D341Med (cell line): ENCODE results near the gene ANP32E.
A peak's percentile ranks its signal among the peaks of the same experiment; 100 is the strongest.
"Not testable (repeated sequence)": the region's sequence is repeated elsewhere in the genome, so short reads cannot be mapped to it uniquely, and the experiment has no call there.

Experiments used
- DNase-seq: peaks from one replicate; pipeline ENCODE4 v3.0.0; 2012; ENCODE audit warnings: low spot score

ANP32E gene

DNA sequence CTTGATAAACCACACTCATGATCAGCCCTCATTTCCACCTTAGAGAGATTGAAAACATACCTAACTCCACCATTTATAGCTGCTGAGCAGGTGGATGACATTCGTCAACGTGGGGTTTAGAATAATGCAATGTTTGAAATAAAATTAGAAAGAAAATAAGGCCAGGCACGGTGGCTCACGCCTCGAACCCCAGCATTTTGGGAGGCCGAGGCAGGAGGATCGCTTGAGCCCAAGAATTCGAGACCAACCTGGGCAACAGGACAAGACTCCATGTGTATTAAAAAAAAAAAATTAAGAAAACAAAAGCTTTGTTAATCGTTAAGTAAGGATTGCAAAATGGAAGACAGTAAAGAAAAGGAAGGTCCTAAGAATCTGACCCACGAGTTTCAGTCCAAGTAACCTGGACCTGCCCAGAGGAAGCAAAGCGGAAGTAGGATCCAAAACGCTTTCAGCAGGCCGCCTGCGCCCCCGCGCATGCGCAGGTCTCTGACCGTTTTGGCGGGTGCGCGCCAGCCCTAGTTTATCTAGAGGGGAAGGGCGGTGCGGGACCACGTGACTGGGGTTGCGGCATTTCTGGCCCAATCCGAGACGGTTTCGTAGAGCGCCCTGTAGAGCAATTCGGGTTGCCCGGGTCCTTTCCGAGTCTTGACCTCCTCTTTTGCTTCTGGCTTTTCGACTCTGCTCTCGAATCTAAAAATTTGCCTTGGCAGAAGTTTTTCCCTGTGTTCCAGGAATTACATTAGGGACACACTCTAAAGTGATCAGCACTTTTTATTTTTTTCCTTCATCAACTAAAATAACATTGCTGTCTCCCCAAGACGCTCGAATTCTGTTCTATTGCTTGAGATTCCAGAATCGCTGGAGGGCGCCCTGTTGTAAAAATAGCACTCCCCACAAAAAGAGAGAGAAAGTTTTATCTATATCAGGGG is 22.5 kb downstream of the ANP32E start:
- peak; percentile 99 for DNase-seq

DNA sequence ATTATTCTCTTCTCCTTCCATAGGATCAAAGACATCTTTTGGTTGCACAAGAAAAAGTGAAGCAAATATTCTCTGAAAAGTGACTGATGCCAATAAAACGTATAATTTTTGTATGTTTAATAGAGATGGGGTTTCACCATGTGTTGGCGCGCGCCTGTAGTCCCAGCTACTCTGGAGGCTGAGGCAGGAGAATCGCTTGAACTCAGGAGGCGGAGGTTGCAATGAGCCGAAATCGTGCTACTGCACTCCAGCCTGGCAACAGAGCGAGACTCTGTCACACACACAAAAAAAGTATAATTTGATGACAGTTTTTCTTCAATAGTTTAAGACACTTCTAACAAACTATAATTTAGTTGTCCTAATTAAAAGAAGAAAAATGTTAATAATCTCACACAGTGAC is 23.8 kb downstream of the ANP32E start:
- DNase-seq = no peak

DNA sequence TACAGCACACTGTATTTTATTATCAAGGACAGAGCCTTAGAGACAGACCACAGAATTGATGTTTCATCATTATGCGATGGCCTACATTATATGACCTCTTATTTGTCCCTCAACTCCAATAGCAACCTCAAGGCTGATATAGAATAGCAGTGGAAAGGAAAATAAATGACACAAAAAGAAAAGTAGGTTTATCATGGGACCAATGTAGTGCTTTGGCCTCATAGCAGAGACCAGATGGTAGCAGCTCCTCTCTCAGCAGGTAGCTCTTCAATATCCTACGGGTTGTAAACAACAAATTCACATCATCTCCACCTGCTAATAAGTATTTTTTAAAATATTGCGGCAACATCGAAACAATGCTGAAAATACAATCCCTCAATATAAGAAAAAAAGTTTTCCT is 25.2 kb downstream of the ANP32E start:
- DNase-seq = no peak

DNA sequence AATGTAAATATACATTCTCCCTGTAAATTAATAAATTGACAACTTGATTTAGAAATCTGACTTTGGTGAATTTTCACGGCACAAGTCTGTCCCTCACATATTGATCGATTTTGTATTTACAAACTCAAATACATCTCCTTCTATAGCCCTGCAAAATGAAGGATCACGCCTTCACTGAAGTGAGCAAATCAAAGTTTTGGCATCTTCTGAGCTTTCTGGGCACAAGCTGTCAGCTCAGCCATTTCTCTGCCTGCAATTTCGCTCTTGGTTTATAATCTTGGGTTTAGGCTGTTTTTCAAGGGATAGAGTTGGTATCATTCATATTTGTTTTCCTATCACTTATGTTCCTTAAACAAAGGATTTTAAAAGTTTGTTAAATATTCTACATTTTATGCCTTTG is 25.8 kb downstream of the ANP32E start:
- no peak for DNase-seq

DNA sequence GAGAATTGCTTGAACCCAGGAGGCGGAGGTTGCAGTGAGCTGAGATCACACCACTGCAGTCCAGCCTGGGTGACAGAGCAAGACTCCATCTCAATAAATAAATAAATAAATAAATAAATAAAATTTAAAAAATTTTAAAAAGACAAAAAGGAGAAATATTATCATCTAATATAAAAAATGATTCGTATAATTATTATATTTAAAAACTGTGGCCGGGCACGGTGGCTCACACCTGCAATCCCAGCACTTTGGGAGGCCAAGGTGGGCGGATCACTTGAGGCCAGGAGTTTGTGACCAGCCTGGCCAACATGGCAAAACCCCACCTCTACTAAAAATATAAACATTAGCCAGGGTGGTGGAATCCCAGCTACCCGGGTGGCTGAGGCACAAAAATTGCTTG is 27.5 kb downstream of the ANP32E start:
- DNase-seq = not testable (repeated sequence)

DNA sequence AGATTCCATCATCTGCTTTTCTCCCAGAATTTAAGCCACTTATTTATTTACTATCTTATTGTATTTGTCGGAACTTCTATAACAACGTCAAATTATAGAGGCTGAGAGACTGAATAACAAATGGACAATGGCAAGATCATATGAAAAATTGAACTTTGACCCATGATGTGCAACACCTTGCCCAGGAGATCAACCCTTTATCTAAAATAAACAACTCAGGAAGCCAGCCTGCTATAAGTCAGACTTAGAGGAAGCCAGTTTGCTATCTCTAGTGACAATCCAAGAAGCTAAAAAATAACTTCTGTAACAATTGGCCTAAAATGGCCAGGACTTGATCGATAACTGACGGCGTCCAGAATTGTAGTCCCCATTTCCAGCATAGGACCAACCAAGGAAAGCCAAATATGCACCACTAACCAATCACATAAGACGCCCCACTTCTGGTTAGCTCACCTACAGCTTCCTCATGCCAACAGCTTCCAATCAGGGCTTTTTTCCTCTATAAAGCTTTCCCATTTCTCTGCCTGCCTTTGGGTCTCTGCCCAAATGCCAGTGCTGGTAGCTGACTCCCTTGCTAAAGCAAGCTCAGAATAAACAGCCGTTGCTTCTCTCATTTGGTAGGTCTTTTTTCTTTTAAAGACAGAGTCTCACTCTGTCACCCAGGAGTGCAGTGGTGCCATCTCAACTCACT is 28.5 kb downstream of the ANP32E start:
- no peak for DNase-seq

DNA sequence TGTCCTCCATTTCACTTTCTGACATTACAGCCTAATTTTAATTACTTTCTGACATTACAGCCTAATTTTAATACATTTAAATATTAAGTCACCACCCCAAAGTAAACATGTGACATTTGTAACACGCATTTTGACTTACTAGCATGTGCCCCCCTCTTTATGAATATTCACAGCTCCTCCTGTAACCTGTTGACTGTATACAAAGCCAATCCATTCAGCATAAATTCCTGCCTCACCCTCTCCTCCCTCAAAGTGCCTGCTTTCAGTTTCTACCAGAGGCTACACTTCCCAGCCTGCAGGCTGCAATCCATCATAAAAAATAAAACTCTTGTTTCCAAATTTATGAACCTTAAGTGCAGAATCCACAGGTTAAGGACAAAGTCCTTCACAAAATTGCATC is 39.5 kb downstream of the ANP32E start:
- DNase-seq = no peak

DNA sequence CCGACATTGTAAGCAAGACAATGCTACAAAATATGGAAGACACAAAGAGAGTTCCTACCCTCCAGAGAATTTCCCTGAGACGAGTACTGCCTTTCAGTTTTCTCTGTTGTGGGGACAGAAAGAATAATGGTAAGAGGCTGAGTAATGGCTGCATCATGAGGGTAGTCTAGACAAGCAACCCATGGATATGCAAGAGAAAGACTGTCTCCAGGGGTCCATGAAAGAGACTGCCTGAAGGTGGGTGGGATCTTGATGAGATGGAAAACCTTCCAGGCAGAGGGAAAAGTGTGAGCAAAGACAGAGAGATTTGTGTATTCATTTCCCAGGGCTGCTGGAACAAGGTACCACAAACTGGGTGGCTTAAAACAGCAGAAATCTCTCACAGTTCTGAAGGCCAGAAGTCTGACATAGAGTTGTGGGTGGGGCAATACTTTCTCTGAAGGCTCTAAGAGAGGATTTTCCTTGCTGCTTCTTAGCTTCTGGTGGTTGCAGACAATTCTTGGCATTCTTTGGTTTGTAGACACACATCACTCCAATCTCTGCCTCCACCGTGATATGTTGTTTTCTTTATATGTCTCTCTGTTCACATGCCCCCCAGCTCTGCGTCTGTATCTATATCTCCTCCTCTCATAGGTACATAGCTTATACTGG is 41.4 kb downstream of the ANP32E start:
- no peak for DNase-seq

DNA sequence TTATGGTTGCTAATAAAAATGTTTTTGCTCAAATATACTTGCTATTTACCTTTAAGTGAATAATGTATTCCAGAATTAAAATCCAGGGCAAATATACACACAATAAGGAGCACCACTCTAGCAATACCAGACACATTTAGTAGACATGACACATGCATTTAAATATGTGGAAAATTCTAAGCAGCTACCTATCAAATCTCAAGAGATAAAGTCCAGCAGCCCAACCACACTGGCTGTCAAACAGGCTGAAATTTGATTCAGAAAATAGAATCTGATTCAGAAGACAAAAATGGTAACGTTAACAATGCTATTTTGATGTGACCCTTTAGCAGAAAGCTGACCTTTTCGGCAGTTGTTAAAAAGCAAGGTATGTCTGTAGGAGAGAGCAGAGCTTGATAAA is 43.9 kb downstream of the ANP32E start:
- no peak for DNase-seq

DNA sequence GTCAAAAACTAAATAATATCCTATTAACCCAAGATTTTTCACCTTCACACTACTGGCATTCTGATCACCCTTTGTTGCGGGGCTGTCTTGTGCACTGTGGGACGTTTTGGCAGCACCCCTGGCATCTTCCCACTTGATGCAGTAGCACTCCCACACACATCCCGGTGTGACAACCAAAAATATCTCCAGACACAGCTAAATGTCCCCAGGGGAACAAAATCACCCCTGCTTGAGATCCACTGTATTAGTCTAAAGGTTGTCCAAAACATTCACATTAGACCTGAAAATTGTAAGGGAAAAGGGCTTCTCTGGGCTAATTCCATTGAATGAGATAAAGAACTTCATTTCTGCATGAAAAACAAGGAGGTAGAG is 48.4 kb downstream of the ANP32E start:
- no peak for DNase-seq

DNA sequence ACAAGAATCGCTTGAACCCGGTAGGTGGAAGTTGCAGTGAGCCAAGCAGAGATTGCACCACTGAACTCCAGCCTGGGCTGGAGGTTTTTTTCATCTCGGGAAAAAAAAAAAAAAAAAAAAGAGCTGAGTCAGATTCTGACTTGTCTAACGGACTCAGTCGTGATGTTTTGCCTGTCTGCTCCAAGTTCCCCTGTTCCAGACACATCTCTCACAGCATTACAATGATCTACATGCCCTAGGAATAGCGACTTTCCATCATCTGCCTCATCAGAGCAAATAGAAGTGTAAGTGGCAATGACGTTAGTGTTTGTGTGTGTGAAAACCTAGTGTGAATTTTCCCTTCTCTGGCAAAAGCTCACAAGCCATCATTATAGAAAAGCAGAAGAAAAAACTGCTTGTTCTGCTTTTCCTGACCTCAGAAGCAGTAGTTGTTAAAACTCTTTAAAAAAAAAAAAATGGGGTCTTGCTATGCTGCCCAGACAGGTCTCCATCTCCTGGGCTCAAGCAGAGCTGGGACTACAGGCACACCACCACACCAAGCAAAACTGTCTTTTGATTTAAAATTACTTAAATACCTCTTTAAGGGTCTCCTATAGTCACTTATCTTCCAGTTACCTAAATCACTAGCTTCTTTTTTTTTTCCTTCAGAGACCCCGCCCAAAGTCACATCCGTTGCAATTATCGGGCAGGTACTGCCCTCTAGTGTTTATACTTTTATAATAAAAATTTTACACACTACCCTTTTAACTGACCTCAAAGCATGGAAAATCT is 48.9 kb downstream of the ANP32E start:
- peak; percentile 71 for DNase-seq

DNA sequence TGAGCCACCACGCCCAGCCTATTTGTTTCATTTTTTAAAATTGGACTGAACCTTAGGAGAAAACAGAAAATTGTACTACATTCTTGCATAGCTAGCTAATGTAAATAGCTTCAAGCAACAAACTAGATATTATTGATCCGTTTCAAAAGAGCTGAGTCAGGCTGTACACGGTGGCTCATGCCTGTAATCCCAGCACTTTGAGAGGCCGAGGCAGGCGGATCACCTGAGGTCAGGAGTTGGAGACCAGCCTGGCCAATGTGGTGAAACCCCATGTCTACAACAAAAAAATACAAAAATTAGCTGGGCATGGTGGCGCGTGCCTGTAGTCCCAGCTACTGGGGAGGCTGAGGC is 49.5 kb downstream of the ANP32E start:
- not testable (repeated sequence) for DNase-seq

DNA sequence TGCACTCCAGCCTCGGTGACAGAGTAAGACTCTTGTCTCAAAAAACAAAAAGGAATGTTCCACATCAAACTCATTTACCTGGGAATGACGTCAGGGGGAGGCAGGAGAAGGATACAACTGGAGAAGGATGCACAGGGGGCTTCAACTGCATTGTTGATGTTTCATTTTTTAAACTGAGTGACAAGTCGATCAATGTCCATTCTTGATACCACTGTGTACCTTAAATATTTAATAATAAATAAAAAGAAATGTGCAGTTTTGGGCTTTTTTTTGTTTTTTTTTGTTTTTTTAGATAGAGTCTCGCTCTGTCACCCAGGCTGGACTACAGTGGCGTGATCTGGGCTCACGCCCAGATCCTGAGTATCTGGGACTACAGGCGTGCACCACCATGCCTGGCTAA is 50.4 kb downstream of the ANP32E start:
- no peak for DNase-seq

DNA sequence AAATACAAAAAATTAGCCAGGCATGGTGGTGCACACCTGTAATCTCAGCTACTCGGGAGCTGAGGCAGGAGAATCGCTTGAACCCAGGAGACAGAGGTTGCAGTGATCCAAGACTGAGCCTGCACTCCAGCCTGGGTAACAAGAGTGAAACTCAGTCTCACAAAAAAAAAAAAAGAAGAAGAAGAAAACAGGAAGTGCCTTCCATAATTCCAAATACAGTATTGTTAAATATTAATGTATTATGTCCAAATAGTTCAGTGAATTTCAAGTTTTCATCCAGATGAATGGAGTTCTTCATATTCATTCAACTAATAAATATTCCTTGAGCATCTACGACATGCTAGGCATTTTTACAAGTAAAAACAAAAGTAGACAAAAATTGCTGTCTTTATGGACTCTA is 52.9 kb downstream of the ANP32E start:
- no peak for DNase-seq

DNA sequence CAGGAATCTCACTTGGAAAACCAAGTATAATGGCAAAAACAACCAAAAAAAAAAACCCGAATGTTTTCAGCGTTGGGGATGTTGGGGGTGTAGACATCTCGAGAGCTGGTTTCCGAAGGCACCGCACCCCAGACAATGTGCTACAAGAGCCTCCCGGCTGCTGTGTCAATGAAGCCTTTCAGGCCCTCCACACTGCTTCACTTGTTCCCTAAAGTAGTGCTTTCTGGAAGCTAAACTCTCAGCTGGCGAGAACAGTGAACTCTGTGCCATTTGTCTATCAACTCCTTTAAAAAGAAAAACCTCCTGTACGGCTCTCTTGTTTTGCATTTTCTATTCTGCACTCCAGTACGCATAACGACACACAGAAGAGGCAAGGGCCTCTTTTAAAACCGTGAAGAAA is 53.7 kb downstream of the ANP32E start:
- DNase-seq = no peak

DNA sequence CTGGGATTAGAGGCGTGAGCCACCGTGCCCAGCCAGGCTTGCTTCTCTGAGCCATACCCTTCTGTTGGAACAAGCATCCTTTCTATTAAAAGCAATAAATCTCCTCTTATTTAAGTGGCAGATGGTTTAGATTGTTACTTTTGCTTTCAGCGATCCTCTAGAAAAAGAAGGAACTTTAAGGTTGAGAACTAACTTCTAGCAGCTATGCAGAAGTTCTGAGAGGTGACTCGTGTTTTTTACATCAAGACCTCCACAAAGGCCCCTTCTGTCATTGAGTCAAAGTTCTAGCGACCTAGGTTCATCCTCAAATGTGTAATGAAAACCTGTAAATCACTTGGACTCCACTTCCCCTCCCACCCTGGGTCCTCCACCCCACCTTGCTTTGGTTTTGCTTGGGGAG is 55.4 kb downstream of the ANP32E start:
- no peak for DNase-seq

DNA sequence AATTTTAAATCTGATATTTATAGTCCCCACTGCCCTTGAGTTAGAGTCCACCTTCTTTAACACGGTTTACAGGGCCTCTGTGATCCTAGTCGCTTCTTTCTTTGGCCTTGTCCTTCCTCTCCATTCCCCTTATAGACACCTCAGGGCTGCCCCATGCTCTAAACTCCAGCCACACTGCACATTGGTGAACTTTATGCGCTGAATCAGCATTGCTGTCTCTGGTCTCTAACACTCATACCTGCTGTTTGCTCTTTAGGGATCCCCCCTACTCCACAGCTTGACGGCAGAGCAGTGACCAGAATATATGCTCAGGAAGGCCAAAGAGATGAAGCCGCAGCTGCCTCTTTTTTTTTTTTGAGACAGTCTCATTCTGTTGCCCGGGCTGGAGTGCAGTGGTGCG is 56.0 kb downstream of the ANP32E start:
- no peak for DNase-seq

DNA sequence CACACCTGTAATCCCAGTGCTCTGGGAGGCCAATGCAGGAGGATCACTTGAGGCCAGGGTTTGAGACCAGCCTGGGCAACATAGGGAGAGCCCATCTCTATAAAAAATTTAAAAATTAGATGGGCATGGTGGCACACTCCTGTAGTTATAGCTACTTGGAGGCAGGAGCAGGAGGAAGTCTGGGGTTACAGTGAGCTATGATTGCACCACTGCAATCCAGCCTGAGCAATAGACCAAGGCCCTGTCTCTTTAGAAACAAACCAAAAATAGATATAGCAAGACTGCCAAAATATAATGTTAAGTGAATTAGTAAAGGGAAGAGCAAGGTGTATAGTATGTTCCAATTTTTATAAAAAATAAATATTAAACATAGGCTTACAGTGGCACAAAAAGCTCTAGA is 57.4 kb downstream of the ANP32E start:
- DNase-seq = no peak

DNA sequence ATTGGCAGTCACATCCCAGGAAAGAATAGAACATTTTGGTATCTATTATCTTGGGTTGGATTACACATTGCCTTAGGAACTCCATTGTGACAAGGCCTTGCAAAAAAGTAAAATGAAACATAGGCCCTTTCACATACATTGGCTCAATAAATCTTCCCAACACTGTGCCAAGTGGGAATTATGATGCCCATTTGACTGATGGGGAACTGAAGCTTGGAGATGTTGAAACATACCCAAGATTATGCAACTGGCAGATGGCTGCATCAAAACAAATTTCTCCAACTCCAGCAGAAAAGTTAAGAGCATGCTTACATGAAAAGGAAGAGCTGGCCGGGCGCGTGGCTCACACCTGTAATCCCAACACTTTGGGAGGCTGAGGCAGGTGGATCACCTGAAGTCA is 59.3 kb downstream of the ANP32E start:
- DNase-seq = no peak

DNA sequence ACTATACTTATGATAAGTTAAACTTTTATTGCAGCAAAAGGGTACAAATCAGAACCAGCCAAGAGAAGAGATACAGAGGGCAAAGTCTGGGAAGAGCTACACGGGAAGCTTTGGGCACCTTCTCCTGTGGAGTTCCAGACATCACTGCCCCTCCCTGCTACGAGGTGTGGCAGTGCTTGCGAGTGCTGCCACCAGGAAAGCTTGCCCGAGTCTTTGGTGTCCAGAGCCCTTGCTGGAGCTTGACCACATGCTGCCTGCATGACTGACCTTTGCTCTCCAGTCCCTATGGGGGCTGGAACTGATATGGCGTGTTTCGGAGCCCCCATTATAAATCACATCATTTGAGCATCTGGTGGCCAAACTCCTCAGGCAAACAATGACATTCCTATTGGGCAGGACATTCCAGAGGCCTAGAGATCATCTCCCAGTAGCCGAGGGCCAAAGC is 62.7 kb downstream of the ANP32E start:
- DNase-seq = no peak

DNA sequence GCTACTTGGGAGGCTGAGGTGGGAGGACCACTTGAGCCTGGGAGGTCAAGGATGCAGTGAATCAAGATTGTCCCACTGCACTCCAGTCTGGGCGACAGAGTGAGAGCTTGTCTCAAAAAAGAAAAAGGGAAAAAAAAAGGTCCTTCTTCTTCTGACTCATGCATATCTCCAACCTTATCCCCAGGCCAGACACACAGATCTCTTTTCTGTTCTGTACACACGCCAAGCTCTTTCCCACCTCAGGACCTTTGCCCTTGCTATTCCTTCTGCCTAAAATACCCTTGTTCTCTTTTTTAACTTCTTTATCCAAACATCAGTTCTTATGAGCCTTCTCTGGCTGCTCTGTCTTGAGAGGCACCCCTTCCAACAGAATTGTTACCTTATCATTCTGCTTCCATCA is 64.1 kb downstream of the ANP32E start:
- DNase-seq = no peak

DNA sequence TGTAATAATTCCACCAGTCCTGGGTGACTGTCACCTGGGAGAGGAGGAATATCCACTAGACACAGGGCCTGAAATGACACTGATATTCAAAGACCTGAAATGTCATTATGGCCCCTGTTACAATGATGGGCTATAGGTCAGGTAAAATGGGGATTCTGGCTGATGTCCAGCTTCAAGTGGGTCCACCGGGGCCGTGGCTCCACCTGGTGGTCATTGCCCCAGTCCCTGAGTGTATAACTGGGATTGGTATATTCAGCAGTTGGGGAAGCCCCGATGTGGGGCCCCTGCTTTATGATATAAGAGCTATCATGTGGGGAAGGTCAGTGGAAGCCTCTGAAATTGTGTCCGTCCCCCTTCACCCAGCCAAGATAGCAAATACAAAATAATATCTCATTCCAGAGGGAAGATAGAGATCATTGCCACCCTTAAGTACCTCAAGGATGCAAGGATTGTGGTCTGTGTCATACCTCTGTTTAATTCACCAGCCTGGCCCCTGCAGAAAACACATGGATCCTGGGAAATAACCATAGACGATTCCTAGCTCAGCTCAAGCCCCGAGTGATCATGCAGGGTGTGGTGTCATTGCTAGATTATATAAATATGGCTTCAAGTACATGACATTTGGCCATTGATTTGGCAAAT is 66.8 kb downstream of the ANP32E start:
- peak; percentile 83 for DNase-seq
